IgD-negative memory B cell (primary cell): ENCODE results near the gene HSPB2. TPM values are rescaled to one million over a fixed set of nuclear protein-coding genes. Genes with fewer than 3 reads are reported as not detected.
A peak's percentile ranks its signal among the peaks of the same experiment; 100 is the strongest.

ENCODE experiments used
- H3K27ac Mint-ChIP-seq, 3 donors: one replicate each; pipeline ENCODE4 v1.8.0; 2020 to 2022; ENCODE audit warnings: mild to moderate bottlenecking in 3 of 3, mixed read lengths in 3 of 3, moderate library complexity in 1 of 3
- H3K27me3 Mint-ChIP-seq: one replicate; pipeline ENCODE4 v1.8.0; 2021; ENCODE audit warnings: mixed read lengths
- H3K36me3 Mint-ChIP-seq: one replicate; pipeline ENCODE4 v1.8.0; 2020; ENCODE audit warnings: mild to moderate bottlenecking, mixed read lengths
- H3K4me1 Mint-ChIP-seq, 3 donors: one replicate each; pipeline ENCODE4 v1.8.0; 2020 to 2022; ENCODE audit warnings: mixed read lengths in 3 of 3, mild to moderate bottlenecking in 1 of 3
- H3K4me3 Mint-ChIP-seq, 4 donors: one replicate each; pipeline ENCODE4 v1.8.0; 2020 to 2022; ENCODE audit warnings: mild to moderate bottlenecking in 4 of 4, mixed read lengths in 4 of 4, moderate library complexity in 3 of 4
- H3K9me3 Mint-ChIP-seq, 3 donors: one replicate each; pipeline ENCODE4 v1.8.0; 2020 to 2021; ENCODE audit warnings: mixed read lengths in 3 of 3, mild to moderate bottlenecking in 1 of 3
- polyA plus RNA-seq: library from polyadenylated mRNA; unstranded; fragments of 300-500 nt; fragmentation: Illumina TruSeq; gene quantifications from one replicate; pipeline ENCODE4 v1.2.3, GENCODE V29; 2021

HSPB2 gene
- polyA plus RNA-seq, 1 donor from 2014 or later = not detected

- Mint-ChIP-seq H3K4me1 (no peaks in the 10 kb centered on the region), H3K27ac (no peak overlapping the region), H3K9me3 (no peaks in the 10 kb centered on the region), H3K4me3 (peak overlapping the region in 1 of 4 donors; percentile 70), H3K27me3 (no peaks in the 10 kb centered on the region), H3K36me3 (peaks cover 2% of the 10 kb centered on the region)
These were observed 49.1 kb downstream of the HSPB2 start for GRCh38 chr11:111961389-111962300.

Other genes starting within 250 kb of the HSPB2 start
- 14.9 TPM for gene PPP2R1B, start 146.3 kb upstream of the HSPB2 start, polyA plus RNA-seq
- 13.6 TPM for gene ALG9, start 41.2 kb upstream of the HSPB2 start, polyA plus RNA-seq
- gene FDXACB1, start 33.6 kb upstream of the HSPB2 start, polyA plus RNA-seq = 6.8 TPM
- gene CFAP68, start 33.2 kb upstream of the HSPB2 start, polyA plus RNA-seq = 25.7 TPM
- not detected for gene CRYAB, start 964 bp upstream of the HSPB2 start, polyA plus RNA-seq
- not detected for gene C11orf52, start 6.2 kb downstream of the HSPB2 start, polyA plus RNA-seq
- gene DIXDC1, start 24.6 kb downstream of the HSPB2 start, polyA plus RNA-seq = 0.34 TPM
- gene DLAT, start 112.7 kb downstream of the HSPB2 start, polyA plus RNA-seq = 27.8 TPM
- not detected for gene PIH1D2, start 161.3 kb downstream of the HSPB2 start, polyA plus RNA-seq
- gene NKAPD1, start 161.6 kb downstream of the HSPB2 start, polyA plus RNA-seq = 18.7 TPM
- 55.9 TPM for gene TIMM8B, start 174.0 kb downstream of the HSPB2 start, polyA plus RNA-seq
- 142 TPM for gene SDHD, start 174.1 kb downstream of the HSPB2 start, polyA plus RNA-seq